Measurements from ENCODE around the gene FADS3.

GRCh38 chr11:61919705-61920631, 28.6 kb upstream of the FADS3 start:
- TF ChIP-seq POLR2A (IDR thresholded peaks at IDR 0.05; ENCODE audit: low read length) (peak; percentile 93), GATA1 (IDR thresholded peaks at IDR 0.05; ENCODE audit: low read depth, low read length) (peak; percentile 37)

Data from erythroblast (primary cell).